ENCODE results near the gene PC.
"Not testable (repeated sequence)": the region's sequence is repeated elsewhere in the genome, so short reads cannot be mapped to it uniquely, and the experiment has no call there.

The PC gene

DNA sequence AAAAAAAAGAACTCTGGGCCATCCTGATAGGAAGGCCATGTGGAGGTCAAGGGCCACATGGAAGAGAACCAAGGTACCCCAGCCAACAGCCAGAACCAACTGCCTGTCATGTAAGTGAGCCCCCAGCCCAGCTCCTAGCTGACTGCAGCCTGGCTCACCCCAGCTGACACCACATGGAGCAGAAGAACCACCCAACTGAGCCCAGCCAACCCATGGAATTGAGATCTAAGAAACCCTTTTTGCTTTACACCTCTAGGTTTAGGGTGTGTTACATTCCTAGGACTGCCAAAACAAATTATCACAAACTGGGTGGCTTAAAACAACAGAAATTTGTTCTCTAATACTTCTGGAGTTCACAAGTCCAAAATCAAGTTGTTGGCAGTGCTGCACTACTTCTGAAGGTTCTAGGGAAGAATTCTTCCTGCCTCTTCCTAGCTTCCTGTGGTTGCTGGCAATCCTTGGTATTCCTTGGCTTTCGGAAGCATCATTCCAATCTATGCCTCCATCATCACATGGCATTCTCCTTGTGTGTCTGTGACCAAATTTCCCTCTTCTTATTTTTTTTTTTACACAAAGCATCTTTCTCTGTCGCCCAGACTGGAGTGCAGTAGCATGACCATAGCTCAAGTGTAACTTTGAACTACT lies 21.3 kb upstream of the PC start:
- DNase-seq: no peak

DNA sequence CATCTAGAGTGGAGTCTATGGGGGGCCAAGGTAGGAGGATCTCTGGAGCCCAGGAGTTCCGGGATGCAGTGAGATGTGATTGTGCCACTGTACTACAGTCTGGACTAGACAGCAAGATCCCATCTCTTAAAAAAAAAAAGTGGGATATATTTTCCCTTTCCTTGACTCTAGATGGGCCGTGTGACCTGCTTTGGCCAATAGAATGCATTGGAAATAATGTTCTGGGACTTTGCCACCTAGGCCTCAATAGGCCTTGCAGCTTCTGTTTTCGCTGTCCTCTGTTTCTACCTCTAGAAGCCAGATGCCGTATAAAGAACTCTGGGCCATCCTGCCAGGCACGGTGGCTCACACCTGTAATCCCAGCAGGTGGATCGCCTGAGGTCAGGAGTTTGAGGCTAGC lies 20.5 kb upstream of the PC start:
- DNase-seq: no peak

DNA sequence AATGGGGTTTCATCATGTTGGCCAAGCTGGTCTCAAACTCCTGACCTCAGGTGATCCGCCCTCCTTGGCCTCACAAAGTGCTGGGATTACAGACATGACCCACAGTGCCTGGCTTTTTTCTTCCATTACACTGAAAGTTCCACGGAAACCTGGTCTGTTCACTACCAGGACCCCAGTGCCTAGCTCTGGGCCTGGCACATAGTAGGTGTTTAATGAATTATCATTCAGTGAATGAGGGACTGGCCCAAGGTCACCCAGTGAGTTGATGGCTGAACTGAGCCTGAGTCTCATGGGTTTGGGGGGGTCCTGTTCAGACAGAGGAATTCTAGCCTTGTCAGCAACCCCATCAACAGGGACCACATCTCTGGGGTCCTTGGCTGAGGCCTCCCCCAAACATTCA lies 20.0 kb upstream of the PC start:
- DNase-seq: no peak

DNA sequence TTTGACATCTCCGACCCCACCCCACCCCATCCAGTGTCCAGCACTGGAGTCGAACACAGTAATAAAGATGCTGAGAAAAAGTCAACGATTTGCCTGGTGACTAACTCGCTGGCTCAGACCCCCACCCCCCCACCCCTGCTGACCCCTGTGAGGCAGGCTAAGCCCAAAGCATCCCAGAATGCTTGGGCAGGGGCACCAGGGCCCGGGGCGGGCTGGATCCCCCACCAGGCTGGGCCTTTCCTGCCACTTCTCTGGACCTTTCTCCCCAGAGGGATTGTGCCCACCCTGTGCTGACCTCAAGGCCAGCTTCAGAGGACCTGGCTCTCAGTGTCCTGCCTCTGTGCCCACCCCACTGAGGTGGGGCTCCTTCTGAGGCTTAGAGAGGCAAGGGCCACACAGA lies 18.7 kb upstream of the PC start:
- no peak for DNase-seq

DNA sequence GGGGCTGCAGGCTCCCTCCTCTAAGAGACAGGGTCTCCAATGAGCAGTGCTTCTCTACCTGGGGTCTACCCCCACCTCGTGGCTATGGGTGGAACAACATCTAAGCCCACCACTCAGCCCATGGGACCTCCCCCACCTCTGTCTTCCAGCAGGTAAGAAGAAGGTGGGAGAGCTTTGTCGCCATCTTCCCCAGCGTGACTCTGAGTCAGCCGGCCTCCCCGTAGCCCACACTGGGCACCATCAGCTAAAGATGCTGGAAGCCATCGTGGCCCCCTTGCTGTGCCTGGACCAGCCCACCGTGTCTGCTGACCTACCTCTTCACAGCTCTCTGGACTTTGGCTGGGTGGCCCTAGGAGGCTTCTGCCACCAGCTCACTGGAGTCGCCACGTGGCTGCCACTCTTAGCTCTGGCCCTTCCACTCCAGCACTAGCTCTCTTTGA lies 17.9 kb upstream of the PC start:
- DNase-seq: peak; percentile 15

DNA sequence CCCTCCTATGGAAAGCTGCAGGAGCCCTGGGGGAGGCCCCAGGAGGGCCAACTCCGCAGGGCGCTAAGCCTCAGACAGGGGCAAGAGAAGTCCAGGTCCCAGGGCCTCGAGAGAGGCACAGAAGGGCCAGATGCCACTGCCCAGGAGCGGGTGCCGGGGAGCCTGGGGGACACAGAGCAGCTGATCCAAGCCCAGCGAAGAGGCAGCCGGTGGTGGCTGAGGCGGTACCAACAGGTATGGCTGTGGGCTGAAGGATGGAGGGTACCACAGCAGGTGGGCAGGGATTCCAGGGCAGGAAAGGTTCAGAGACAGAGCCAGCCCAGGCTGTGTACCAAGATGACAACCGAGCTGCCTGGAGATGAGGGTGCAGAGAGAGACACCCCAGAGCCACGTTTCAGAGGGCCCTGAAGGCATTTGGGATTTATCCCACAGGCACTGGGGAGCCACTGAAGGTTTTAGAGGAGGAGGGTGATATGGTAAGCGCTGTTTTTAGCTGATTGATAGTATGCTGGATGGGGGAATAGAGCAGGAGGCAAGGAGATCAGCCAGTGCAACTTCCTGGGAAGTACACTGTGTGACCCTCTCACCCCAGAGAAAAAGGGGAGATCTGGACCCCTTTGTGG lies 17.3 kb upstream of the PC start:
- no peak for DNase-seq

DNA sequence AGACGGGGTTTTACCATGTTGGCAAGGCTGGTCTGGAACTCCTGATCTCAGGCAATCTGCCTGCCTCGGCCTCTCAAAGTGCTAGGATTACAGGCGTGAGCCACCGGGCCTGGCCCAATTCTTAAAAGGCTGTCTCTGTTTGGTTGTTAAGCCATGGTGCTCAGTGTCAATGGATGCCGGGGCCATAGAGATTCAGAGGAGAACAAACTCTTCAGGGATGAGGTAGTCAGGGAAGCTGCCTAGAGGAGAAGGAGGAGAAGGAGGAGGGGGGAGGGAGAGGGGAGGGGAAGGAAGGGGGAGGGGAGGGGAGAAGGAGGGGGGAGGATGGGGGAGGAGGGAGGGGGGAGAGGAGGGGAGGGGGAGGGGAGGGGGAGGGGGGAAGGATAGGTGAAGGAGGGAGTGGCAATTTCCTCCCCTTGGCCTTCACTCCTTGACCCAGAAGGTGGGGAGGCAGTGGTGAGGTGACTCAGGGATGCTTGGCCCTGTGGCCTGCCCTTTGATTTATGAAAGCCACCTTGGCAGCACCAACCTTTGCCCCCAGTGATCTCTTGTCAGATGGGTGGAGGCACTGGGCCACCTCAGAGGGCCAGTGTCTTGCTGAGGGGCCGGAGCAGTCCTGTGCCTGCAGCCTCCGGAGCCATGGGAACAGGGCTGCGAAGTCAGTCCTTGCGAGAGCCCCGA lies 16.7 kb upstream of the PC start, which contains the start of gene C11orf86:
Gene C11orf86, plus strand, starts transcription at position 581 of the 681 bp plus-strand sequence. Its CDS starts 59 bp downstream, at position 640.
- DNase-seq: no peak

DNA sequence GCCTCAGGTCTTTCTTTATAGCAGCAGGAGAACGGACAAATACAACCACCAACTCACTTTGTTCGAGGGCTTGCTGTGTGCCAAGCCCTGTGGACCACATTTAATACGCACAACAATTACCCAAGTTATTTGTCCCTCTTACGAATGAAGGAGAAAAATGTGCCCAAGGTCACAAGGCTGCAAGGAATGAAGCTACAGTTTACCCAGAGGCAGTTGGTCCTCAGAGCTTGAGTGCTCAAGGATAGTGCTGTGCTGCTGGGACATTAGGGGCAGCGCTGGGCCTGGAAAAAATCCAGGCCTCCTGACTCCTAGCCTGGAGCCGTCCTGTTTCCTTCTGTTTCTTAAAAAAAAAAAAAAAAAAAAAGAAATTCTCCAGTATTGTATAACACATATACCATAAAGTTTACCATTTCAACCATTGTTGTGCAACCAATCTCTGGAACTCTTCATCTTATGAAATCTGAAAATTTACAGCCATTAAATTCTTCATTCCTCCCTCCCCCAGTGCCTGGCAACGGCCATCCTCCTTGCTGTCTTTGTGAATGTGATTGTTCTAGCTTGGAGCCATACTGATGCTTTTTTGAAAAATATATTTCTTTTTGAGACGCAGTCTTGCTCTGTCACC lies 15.9 kb upstream of the PC start:
- no peak for DNase-seq

DNA sequence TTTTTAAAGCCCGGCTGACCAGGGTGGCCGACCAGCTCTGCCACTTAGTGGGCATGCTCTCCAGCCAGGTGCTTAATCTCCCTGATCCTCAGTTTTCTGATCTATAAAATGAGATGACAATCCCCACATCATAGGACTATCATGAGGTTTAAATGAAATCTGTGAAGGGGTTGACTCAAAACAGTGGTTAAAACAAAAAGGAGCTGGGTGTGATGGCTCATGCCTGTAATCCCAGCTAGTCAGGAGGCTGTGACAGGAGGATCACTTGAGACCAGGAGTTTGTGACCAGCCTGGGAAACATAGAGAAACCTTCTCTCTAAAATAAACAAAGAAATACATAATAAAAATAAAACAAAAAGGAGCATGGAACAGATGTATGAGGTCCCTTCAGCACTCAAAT lies 13.3 kb upstream of the PC start:
- no peak for DNase-seq

DNA sequence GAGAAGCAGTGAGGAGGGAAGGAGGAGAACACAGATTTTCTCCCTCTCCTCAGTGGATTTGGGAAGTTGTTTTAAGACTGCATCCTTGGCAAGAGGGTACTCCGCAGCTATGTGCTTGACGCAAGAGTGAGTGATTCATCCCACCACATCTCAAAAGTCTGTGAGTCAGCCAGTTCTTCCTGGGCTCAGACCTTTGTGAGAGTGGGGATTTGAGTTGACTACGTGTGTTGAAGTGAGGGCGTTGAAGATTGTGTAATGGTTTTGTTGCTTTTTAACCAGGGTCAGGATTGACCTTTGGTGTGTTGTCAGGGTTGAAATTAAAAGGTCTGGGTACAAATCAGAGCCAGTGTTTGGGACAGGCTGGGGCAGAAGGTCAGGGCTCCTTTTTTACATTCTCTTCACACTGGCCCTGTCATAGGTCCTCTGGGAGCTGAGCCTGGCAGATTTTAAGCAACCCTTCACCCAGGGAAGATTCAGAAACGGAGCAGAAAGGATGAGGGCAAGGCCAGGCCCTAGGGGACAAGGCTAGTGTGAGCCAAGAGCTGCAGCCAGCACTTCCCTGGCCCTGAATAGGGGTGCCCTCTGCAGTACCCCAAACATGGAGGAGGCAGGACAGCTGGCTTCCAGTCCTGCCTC lies 12.7 kb upstream of the PC start:
- peak; percentile 9 for DNase-seq

DNA sequence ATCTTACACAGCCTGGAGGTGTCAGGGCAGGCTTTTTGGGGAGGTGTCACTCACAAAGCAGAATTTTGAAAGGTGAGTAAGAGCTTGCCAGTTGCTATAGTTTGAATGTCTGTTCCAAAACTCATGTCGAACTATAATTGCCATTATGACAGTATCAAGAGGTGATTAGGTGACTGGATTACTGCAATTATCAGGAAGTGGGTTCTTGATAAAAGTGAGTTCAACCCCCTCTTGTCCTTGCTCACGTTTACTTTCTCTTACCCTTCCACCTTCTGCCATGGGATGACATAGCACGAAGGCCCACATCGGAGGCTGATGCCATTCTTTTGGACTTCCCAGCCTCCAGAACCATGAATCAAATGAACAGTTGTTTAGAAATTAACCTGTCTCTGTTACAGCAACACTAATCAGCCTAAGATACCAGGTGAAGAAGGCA lies 12.2 kb upstream of the PC start:
- no peak for DNase-seq

DNA sequence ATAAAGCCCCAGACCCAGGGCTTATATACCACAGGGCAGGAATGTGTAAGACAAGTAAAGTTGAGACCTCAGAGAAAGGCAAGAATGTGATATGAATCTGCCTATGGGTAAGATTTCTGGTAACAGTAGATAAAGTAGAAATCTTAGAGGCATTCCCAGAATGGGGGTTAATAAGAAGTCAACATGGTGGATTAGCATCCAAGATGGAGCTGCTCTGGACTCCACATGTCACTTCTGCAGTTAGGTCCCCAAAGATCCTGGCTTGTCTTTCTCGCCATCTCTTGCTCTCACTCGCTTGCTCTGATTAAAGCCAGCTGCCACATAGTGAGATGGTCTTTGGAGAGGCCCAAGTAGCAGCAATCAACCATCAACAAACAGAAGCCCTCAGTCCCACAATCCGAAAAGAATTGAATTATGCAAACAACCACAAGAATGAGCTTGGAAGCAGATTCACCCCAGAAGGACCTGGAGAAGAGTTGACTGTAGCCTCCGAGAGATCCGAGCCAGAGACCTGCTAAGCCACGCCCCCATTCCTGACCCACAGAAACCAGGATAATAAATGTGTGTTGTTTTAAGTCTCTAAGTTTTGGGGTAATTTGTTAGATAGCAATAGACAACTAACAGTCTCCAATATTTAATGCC lies 11.5 kb upstream of the PC start:
- no peak for DNase-seq

DNA sequence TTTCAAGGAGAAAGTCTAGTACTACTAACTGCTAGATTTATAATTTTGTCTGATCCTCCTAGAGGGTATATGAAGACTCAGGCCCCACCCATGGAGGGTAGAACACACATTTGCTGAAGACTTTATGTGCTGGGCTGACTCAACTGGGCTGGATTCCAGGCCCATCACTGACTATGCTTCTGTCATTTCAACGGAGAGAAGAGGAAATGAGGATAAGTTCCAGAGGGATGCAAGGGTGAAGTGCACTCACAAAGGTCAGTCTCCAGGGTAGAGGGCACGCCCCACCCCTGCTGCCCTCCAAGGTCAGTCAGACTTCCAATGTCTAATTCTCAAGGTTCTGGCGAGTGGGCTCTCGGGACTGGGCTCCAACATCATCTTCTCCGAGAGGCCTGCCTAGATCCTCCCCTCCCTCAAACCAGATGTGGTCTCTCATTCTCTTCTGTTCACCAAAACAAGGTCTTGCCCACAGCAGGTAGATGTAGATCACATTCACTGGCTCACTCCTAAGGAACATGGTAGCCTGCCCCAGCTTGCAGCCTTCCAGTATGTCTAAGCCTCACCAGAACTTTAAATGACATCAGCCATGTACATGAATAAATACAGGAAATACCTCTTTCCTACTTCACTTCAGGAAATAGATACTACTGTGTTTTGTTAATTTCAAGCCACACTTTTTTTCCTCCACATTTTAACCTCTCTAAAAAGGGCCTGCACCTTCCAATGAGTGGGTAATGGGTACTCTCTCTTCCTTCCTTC lies 9.7 kb upstream of the PC start:
- no peak for DNase-seq

DNA sequence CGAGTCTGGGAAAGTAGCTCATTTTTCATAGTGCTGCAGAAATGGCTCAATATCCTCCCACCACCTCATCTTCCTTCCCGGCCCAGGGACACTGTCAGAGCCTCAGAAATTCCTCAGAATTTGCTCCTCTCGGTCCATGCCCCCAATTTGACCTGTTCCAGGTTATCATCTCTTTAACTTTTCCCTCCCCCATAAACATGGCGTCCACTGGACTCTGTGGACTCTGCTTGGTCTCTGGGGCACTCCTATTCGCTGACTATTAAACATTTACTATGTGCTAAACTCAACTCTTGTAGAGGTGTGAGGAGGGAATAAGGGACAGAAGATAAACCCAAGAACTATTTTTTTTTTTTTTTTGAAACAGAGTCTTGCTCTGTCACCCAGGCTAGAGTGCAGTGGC lies 8.2 kb upstream of the PC start:
- no peak for DNase-seq

DNA sequence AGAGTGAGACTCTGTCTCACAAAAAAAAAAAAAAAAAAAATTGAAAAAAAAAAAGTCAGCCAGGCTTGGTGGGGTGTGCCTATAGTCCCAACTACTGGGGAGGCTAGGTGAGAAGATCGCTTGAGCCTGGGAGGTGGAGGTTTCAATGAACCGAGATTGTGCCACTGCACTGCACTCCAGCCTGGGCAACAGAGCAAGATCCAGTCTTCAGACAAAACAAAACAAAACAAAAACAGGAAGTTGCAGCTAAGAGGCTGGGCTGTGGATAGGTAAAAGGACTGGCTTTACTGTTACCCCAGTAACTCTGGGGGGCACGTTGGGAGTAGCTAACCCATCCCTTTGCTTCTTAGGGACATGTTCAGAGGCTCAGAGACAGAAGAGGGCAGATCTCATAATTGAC lies 6.3 kb upstream of the PC start:
- DNase-seq: no peak

DNA sequence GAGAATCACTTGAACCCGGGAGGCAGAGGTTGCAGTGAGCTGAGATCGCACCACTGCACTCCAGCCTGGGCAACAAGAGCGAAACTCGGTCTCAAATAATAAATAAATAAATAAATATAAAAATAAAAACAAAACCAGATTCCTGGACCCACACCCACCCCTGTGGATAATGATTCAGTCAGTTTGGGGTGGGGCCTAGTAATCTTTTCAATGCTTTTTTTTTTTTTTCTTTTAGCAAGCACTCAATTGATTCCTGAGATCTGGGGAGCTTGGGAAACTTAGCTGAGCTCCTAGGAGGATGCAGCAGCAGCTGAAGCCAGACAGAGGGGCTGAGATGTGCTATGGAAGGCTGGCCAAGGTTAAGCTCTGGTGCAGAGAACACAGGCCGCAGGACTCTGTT lies 4.6 kb upstream of the PC start:
- no peak for DNase-seq

DNA sequence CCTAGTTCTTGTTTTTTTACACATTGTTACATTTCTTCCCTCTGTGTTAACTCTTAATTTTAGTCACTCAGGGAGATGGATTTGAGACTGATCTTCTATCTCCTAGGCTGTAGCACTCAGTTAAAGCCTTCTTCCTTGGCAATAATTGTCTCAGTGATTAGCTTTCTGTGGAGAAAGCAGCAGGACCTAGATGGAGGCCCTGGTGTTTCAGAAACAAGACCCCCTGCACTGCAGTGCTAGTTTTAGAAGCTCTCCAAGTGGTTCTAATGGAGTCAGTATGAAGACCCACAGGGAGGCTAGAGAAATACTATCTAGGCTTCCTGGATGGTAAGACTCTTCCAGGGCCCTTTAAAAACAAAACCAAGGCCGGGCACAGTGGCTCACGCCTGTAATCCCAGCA lies 4.1 kb upstream of the PC start:
- no peak for DNase-seq

DNA sequence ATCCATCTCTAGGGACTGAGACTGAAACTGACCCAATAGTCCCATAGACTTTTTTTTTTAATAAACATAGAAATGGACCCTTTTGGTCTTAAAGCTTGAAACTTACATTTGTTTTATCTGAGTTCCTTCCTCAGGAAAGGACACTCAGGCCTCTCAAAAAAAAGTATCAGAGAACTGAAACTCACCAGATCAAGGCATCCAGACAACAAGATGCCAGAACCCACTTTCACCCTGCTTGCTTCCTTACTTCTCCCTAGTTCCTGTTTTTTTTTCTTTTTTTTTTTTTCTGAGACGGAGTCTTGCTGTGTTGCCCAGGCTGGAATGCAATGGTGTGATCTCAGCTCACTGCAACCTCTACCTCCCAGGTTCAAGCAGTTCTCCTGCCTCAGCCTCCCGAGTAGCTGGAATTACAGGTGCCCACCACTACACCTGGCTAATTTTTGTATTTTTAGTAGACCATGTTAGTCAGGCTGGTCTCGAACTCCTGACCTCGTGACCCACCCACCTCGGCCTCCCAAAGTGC lies 3.6 kb upstream of the PC start:
- not testable (repeated sequence) for DNase-seq

DNA sequence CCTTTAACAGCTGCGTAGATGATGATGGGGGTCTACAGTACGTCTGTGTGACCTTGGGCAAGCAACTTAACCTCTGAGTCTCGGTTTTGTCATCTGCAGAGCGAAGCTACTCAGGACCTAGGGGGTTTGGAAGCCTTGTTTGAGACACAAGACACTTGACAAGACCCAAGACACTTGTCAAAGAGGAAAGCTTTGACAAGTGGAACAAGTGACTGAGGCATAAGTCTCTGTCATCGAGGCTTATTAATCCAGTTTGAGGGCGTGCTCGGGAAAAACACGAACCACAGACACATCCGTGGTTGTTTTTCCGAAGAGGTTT lies 732 bp upstream of the PC start:
- no peak for DNase-seq

DNA sequence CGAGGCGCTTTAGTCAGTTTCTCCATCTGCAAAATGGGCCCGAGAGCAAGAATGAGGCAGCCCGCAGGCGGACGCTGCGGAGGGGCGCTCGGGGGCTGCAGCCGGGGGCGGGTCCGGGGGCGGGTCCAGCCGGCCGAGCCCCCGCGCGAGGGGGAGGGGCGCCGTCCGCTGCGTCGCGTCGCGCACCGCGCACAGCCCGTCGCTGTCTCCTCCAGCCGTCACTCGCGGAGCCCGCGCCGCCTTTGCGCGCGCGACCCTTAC lies 282 bp downstream of the PC start:
- DNase-seq: no peak

DNA sequence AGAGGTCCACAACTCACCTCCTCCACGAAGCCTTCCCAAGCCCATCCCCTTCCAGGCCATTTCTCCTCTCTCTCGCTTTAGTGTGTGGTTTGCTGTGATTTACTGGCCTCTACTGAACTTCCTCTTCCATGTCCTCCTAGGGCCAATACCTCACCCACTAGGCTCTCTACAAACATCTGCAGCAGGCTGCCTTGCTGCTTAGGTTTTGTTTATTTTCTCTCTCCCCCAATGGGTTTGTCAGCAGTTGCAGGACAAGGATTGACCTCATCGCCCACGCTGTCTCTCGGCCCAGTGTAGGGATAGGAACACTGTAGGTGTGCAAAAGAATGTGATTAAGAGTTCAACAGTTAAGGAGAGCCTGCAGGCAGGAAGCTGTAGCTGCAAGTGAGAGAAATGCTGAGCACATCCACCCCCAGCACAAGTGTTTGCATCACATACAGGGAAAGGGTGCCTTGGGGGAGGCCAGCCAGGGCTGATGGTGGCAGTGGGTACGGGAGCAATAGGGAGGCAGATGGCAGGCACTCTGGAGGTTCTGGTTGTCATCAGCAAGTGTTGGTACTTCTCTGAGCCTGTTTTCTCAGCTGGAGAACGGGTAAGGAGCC lies 1.4 kb downstream of the PC start:
- DNase-seq: no peak

All from activated naive CD4-positive, alpha-beta T cell treated with Interleukin-2 at 50 U/mL for 16 hours (primary cell).